Measurements from ENCODE around the gene ARFIP2. TPM values are rescaled to one million over a fixed set of nuclear protein-coding genes. Genes with fewer than 3 reads are reported as not detected.

The ARFIP2 gene
- total RNA-seq, 2 experiments from 2014 or later = 49.2 to 50.7 TPM

Other genes starting within 250 kb of the ARFIP2 start
- gene FHIP1B, start 246.7 kb downstream of the ARFIP2 start, total RNA-seq = 10 to 100 TPM; 17.7 to 17.8 TPM
- not detected for gene CNGA4, start 242.2 kb downstream of the ARFIP2 start, total RNA-seq
- gene CCKBR, start 221.5 kb downstream of the ARFIP2 start, total RNA-seq = not detected
- gene CAVIN3, start 160.8 kb downstream of the ARFIP2 start, total RNA-seq = 10 to 100 TPM; 45.0 to 45.3 TPM
- 10 to 100 TPM; 21.9 to 24.4 TPM for gene SMPD1, start 90.9 kb downstream of the ARFIP2 start, total RNA-seq
- gene APBB1, start 62.2 kb downstream of the ARFIP2 start, total RNA-seq = 10 to 100 TPM; 37.2 to 39.7 TPM
- gene HPX, start 40.3 kb downstream of the ARFIP2 start, total RNA-seq = not detected
- gene TRIM3, start 7.4 kb downstream of the ARFIP2 start, total RNA-seq = 1 to 10 TPM; 5.4 to 6.6 TPM
- gene TIMM10B, start 170 bp upstream of the ARFIP2 start, total RNA-seq = 10 to 100 TPM; 44.2 to 45.8 TPM
- gene DNHD1, start 15.9 kb upstream of the ARFIP2 start, total RNA-seq = 10 to 100 TPM; 11.3 to 12.2 TPM
- 10 to 100 TPM; 44.9 to 48.0 TPM for gene RRP8, start 122.3 kb upstream of the ARFIP2 start, total RNA-seq
- gene ILK, start 122.4 kb upstream of the ARFIP2 start, total RNA-seq = 10 to 100 TPM; 74.6 to 83.3 TPM
- 100 to 1,000 TPM; 163 to 176 TPM for gene TAF10, start 130.9 kb upstream of the ARFIP2 start, total RNA-seq
- gene TPP1, start 138.1 kb upstream of the ARFIP2 start, total RNA-seq = 10 to 100 TPM; 44.7 to 50.5 TPM
- under 1 TPM; 0.40 to 0.53 TPM for gene DCHS1, start 174.5 kb upstream of the ARFIP2 start, total RNA-seq
- gene MRPL17, start 202.0 kb upstream of the ARFIP2 start, total RNA-seq = 100 to 1,000 TPM; 132 to 146 TPM